ENCODE measurements around the gene TXK. TPM values are rescaled to one million over a fixed set of nuclear protein-coding genes. Genes with fewer than 3 reads are reported as not detected.
A peak's percentile ranks its signal among the peaks of the same experiment; 100 is the strongest.

The TXK gene
- total and polyA plus RNA-seq, 2 experiments from 2014 or later = not detected

DNA sequence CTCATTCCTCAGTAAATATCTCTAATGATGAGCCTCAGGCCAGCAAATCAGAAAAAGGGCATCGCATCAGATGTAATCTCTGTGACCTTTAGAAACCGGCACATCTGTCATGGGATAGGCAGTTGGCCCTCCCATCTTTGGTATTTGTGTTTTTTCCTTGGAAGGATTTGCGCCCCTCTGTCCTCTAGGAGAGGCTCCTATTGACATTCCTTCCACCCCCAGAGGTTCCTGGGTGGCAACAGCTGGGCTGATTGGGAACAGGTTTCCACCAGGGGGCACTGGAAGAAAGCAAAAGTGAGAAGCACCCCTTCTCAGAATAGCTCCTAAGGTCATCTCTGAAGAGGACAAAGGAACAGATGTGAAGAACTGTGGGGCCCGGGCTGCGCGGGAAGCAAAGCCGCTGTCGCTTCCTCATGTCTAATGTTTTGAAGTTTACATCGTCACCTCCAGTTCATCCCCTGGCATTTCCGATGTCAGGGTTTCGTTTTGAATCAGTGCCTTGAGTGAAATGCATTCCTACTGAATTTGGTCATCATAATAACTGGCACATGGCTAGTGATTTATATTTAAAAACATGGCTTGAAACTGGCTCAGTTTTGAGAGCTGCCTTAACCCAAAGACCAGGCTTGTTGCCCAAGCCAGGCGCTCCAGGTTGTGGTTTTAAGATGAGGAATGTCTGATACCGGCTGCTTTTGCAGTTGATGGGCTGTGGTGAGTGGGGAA is 6.2 kb downstream of the TXK start:
- no peaks in the 10 kb centered on the region for H3K9me2 ChIP-seq (ENCODE audit: insufficient read depth)
- TF ChIP-seq EZH2phosphoT487 (IDR thresholded peaks at IDR 0.05; ENCODE audit: insufficient read depth, low read depth) (no peak), EZH2 (IDR thresholded peaks at IDR 0.05; ENCODE audit: insufficient read depth, poor library complexity, severe bottlenecking) (no peak)
- H2AFZ ChIP-seq = peak overlapping the region; percentile 46
- peak overlapping the region; percentile 57 for H3K4me2 ChIP-seq (ENCODE audit: unreplicated experiment)
- no peaks in the 10 kb centered on the region for H4K20me1 ChIP-seq (ENCODE audit: insufficient read depth)
- WGBS, 2 experiments (ENCODE audit: low coverage in 1 of 2, low lambda C conversion rate in 2 of 2, missing lambda C conversion rate in 2 of 2) = 9 to 11% methylated on average over 13 of the region's 13 CpGs
- H3K79me2 ChIP-seq (ENCODE audit: insufficient read depth) = no peaks in the 10 kb centered on the region
- H3K4me1 ChIP-seq (ENCODE audit: insufficient read depth) = peaks cover 24% of the 10 kb centered on the region
- H3K27ac ChIP-seq = peak overlapping the region; percentile 34
- H3K4me3 ChIP-seq = peak overlapping the region; percentile 30
- in situ Hi-C loops (cut with MboI) = no loop called here
- H3K9me3 ChIP-seq (ENCODE audit: low read depth) = no peaks in the 10 kb centered on the region
- H3K27me3 ChIP-seq (replicated peaks; ENCODE audit: insufficient read depth) = no peaks in the 10 kb centered on the region
- peak; percentile 88 for DNase-seq
- no peaks in the 10 kb centered on the region for H3K36me3 ChIP-seq (ENCODE audit: low read depth)
- no peak overlapping the region; the same call in 1 of the 2 replicates for H3K9ac ChIP-seq
- peaks cover 20% of the 10 kb centered on the region for H3F3A ChIP-seq (ENCODE audit: insufficient read depth)

- DNase-seq = no peak
- TF ChIP-seq EZH2phosphoT487 (IDR thresholded peaks at IDR 0.05; ENCODE audit: insufficient read depth, low read depth) = no peak
- no peak for TF ChIP-seq EZH2 (IDR thresholded peaks at IDR 0.05; ENCODE audit: insufficient read depth, poor library complexity, severe bottlenecking)
- H3K9me3 ChIP-seq (ENCODE audit: low read depth) = no peaks in the 10 kb centered on the region
- H2AFZ ChIP-seq = no peak overlapping the region; the same call in 1 of the 2 replicates
- H3K4me1 ChIP-seq (ENCODE audit: insufficient read depth) = peaks cover 24% of the 10 kb centered on the region
- 74 to 77% methylated on average over 3 of the region's 3 CpGs for whole genome bisulfite sequencing, 2 experiments (ENCODE audit: low coverage in 1 of 2, low lambda C conversion rate in 2 of 2, missing lambda C conversion rate in 2 of 2)
- H3K4me3 ChIP-seq = peak overlapping the region; percentile 30; the same call in 1 of the 2 replicates
- H3K27ac ChIP-seq = no peak overlapping the region
- in situ Hi-C loops (cut with MboI) = no loop called here
- H4K20me1 ChIP-seq (ENCODE audit: insufficient read depth) = no peaks in the 10 kb centered on the region
- peaks cover 20% of the 10 kb centered on the region for H3F3A ChIP-seq (ENCODE audit: insufficient read depth)
- H3K79me2 ChIP-seq (ENCODE audit: insufficient read depth) = no peaks in the 10 kb centered on the region
- H3K36me3 ChIP-seq (ENCODE audit: low read depth) = no peaks in the 10 kb centered on the region
- no peak overlapping the region for H3K9ac ChIP-seq
- H3K27me3 ChIP-seq (replicated peaks; ENCODE audit: insufficient read depth) = no peaks in the 10 kb centered on the region
- no peaks in the 10 kb centered on the region for H3K9me2 ChIP-seq (ENCODE audit: insufficient read depth)
- peak overlapping the region; percentile 57 for H3K4me2 ChIP-seq (ENCODE audit: unreplicated experiment)
Measured at GRCh38 chr4:48127231-48127630, 6.8 kb downstream of the TXK start.

DNA sequence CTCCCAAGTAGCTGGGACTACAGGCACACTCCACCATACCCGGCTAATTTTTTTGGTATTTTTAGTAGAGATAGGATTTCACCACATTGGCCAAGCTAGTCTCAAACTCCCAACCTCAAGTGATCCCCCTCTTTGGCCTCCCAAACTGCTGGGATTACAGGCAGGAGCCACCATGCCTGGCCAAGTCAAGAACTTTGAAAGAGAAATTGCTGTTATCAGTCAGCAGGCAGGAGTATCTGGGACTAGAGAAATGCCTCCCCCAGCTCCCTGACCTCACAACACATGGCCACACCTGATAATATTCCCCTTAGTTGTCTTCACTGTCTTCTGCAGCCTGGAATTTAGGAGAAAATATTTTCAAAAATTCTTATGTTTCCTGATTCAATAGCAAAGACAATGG is 7.4 kb downstream of the TXK start:
- Histone ChIP-seq H3K27me3 (replicated peaks; ENCODE audit: insufficient read depth) (no peaks in the 10 kb centered on the region), H3K36me3 (ENCODE audit: low read depth) (no peaks in the 10 kb centered on the region), H3K4me1 (ENCODE audit: insufficient read depth) (peaks cover 24% of the 10 kb centered on the region), H3F3A (ENCODE audit: insufficient read depth) (peaks cover 20% of the 10 kb centered on the region), H3K4me3 (no peak overlapping the region), H3K9ac (no peak overlapping the region), H3K79me2 (ENCODE audit: insufficient read depth) (no peaks in the 10 kb centered on the region), H3K9me3 (ENCODE audit: low read depth) (no peaks in the 10 kb centered on the region), H3K27ac (no peak overlapping the region), H2AFZ (no peak overlapping the region), H3K9me2 (ENCODE audit: insufficient read depth) (no peaks in the 10 kb centered on the region), H4K20me1 (ENCODE audit: insufficient read depth) (no peaks in the 10 kb centered on the region), H3K4me2 (ENCODE audit: unreplicated experiment) (no peak overlapping the region)
- DNase-seq = no peak
- WGBS, 2 experiments (ENCODE audit: low coverage in 1 of 2, low lambda C conversion rate in 2 of 2, missing lambda C conversion rate in 2 of 2) = 89 to 94% methylated on average over 1 of the region's 1 CpG
- no peak for TF ChIP-seq EZH2phosphoT487 (IDR thresholded peaks at IDR 0.05; ENCODE audit: insufficient read depth, low read depth)
- TF ChIP-seq EZH2 (IDR thresholded peaks at IDR 0.05; ENCODE audit: insufficient read depth, poor library complexity, severe bottlenecking) = no peak
- in situ Hi-C loops (cut with MboI) = no loop called here

DNA sequence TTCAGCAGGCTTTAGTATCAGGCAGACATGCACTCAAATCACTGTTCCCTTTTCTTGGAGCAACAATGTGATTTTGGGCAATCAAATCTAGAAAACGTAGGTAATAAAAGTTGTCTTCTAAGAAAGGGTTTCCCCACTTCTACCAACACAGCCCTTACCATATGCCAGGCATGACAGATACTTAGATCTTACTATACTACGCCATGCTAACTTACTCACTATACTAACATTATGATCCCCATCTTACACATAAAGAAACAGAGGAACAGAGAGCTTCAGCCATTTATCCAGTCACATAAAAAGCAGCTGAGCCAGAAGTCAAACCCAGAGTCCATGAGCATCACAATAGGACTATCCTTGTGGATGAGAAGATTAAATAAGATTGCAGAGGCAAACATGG is 9.2 kb downstream of the TXK start:
- TF ChIP-seq EZH2phosphoT487 (IDR thresholded peaks at IDR 0.05; ENCODE audit: insufficient read depth, low read depth) (no peak), EZH2 (IDR thresholded peaks at IDR 0.05; ENCODE audit: insufficient read depth, poor library complexity, severe bottlenecking) (no peak)
- Histone ChIP-seq H4K20me1 (ENCODE audit: insufficient read depth) (no peaks in the 10 kb centered on the region), H3K9me3 (ENCODE audit: low read depth) (no peaks in the 10 kb centered on the region), H3K27me3 (replicated peaks; ENCODE audit: insufficient read depth) (no peaks in the 10 kb centered on the region), H3K4me3 (no peak overlapping the region), H3K4me1 (ENCODE audit: insufficient read depth) (peaks cover 24% of the 10 kb centered on the region), H3F3A (ENCODE audit: insufficient read depth) (peaks cover 20% of the 10 kb centered on the region), H3K79me2 (ENCODE audit: insufficient read depth) (no peaks in the 10 kb centered on the region), H2AFZ (no peak overlapping the region), H3K36me3 (ENCODE audit: low read depth) (no peaks in the 10 kb centered on the region), H3K27ac (no peak overlapping the region), H3K4me2 (ENCODE audit: unreplicated experiment) (no peak overlapping the region), H3K9me2 (ENCODE audit: insufficient read depth) (no peaks in the 10 kb centered on the region), H3K9ac (no peak overlapping the region)
- 73% methylated on average over 2 of the region's 2 CpGs for WGBS, 2 experiments (ENCODE audit: low coverage in 1 of 2, low lambda C conversion rate in 2 of 2, missing lambda C conversion rate in 2 of 2)
- in situ Hi-C loops (cut with MboI) = no loop called here
- no peak for DNase-seq

All from GM23248 (cell line).